Fibroblast of pulmonary artery (primary cell): ENCODE results near the gene FAM53B.

ENCODE experiments used
- DNase-seq: peaks from one replicate; pipeline ENCODE4 v3.0.0-alpha.2; 2010; ENCODE audit warnings: low read depth
- H3K4me3 ChIP-seq: replicated peaks from 2 replicates; pipeline ENCODE4 v1.5.1; 2011; ENCODE audit warnings: low read depth, mild to moderate bottlenecking, control low read depth, low read length, moderate library complexity
- CTCF ChIP-seq: IDR thresholded peaks from 2 replicates; pipeline ENCODE4 v1.5.1; 2011; ENCODE audit warnings: mild to moderate bottlenecking, control low read depth, low read length, inconsistent platforms; ENCODE audit errors: missing control alignments

FAM53B gene

GRCh38 chr10:124626759-124627380 lies 117.3 kb downstream of the FAM53B start:
- no peak overlapping the region for H3K4me3 ChIP-seq

DNA sequence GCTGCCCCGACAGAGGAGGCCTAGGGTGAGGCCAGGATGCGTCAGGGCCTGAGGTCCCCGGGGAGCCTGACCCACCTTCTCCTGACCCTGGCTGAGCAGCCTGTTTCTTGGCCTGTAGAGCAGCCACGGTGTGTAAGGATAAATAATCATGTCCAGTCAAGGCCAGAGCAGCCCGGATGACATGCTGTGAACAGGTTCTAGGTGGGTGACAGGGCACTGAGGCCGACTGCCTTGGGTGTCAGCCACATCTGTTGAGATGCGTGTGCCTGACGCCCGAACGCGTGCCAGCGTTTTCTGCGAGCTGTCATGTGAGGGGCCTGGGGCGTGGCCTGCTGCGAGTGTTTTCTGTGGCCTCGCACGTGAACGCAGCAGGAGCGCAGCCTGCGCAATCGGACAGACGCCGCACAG lies 118.3 kb downstream of the FAM53B start:
- no peak for DNase-seq
- no peak for TF ChIP-seq CTCF
- no peak overlapping the region for H3K4me3 ChIP-seq

More at GRCh38 chr10:124626759-124627380, 117.3 kb downstream of the FAM53B start:
- no peak for TF ChIP-seq CTCF
- no peak for DNase-seq

GRCh38 chr10:124624895-124625294 lies 119.3 kb downstream of the FAM53B start:
- no peak overlapping the region for H3K4me3 ChIP-seq
- DNase-seq = no peak
- no peak for TF ChIP-seq CTCF

DNA sequence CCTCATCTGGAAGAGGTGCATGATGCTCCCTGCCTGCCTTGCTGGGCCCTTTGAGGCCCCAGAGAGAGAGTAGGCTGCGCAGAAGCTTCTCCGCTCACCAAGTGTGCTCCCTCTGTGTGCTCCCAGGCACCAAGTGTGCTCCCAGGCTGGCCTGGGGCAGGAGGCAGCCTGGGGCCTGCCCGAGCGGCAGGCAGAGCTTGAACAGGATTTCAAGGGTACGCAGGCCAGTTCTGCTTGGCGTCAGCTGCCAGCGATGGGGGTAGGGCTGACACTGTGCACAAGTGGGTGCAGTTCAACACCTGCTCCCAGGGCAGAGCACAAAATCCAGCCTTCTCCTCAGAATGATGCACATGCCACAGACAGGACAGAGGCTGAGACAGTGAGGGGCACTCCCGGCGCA lies 119.7 kb downstream of the FAM53B start:
- H3K4me3 ChIP-seq = no peak overlapping the region
- no peak for DNase-seq
- no peak for TF ChIP-seq CTCF

GRCh38 chr10:124624006-124624405 lies 120.2 kb downstream of the FAM53B start:
- no peak for TF ChIP-seq CTCF
- H3K4me3 ChIP-seq = no peak overlapping the region
- DNase-seq = no peak

GRCh38 chr10:124622866-124623536 lies 121.2 kb downstream of the FAM53B start:
- no peak for DNase-seq
- no peak for TF ChIP-seq CTCF
- no peak overlapping the region for H3K4me3 ChIP-seq

GRCh38 chr10:124622158-124622557 lies 122.0 kb downstream of the FAM53B start:
- H3K4me3 ChIP-seq = no peak overlapping the region
- no peak for TF ChIP-seq CTCF
- DNase-seq = no peak
